SK-N-SH (cell line): Measurements from ENCODE around the gene DENND1A. TPM values are rescaled to one million over a fixed set of nuclear protein-coding genes. Genes with fewer than 3 reads are reported as not detected.

Experiments used
- CTCF ChIA-PET: fragments of 300-600, 350-600 bp; formaldehyde crosslinking; extraction: SDS; loops from one replicate; lab custom pipeline; 2021; lab: Yijun Ruan, JAX
- POLR2A ChIA-PET: fragments of 350-600 bp; sonication (Branson Sonifier 250); formaldehyde crosslinking; extraction: SDS; loops from one replicate; lab custom pipeline; 2020; ENCODE audit warnings: antibody characterized with exemption, inconsistent platforms; lab: Yijun Ruan, JAX
- DNase-seq: peaks from one replicate; pipeline ENCODE4 v3.0.0; 2012
- H2AFZ ChIP-seq: fragments of 200-600 bp; sonication (generic); 2 replicates; pipeline ENCODE4 v1.8.1; 2016; ENCODE audit warnings: antibody characterized with exemption, mild to moderate bottlenecking, low read depth
- H3F3A ChIP-seq: fragments of 200-600 bp; sonication (generic); replicated peaks from 2 replicates; pipeline ENCODE3; 2016; ENCODE audit warnings: antibody characterized with exemption, mild to moderate bottlenecking; ENCODE audit not compliant: insufficient read depth
- H3K27ac ChIP-seq, 2 experiments: fragments of 200-500 bp in 1 of 2; fragments of 200-600 bp in 1 of 2; sonication (Bioruptor generic) in 1 of 2; sonication (generic), shearing (Covaris generic) in 1 of 2; 2 replicates each; pipeline versions ENCODE4 v1.5.1 to v1.6.1; 2014 to 2016; ENCODE audit warnings: low read depth in 2 of 2, inconsistent platforms in 1 of 2, low read length in 1 of 2, mild to moderate bottlenecking in 1 of 2, mixed read lengths in 1 of 2
- H3K27me3 ChIP-seq: fragments of 200-600 bp; sonication (generic), shearing (Covaris generic); 2 replicates; pipeline ENCODE4 v1.6.1; 2016; ENCODE audit warnings: mixed run types; ENCODE audit not compliant: insufficient read depth
- H3K36me3 ChIP-seq, 2 experiments: fragments of 200-500 bp in 1 of 2; fragments of 200-600 bp in 1 of 2; sonication (Bioruptor generic) in 1 of 2; sonication (generic) in 1 of 2; replicated peaks in 1 of 2; 2 replicates each; pipeline versions ENCODE3 to v1.5.1; 2014 to 2016; ENCODE audit warnings: low read length in 1 of 2, mild to moderate bottlenecking in 1 of 2; ENCODE audit not compliant: insufficient read depth in 2 of 2, control insufficient read depth in 1 of 2
- H3K4me1 ChIP-seq, 2 experiments: fragments of 200-500 bp in 1 of 2; fragments of 200-600 bp in 1 of 2; sonication (Bioruptor generic) in 1 of 2; sonication (generic), shearing (Covaris generic) in 1 of 2; 2 replicates each; pipeline versions ENCODE4 v1.5.1 to v1.6.1; 2014 to 2016; ENCODE audit warnings: low read depth in 1 of 2, low read length in 1 of 2, mixed run types in 1 of 2; ENCODE audit not compliant: insufficient read depth in 2 of 2, control insufficient read depth in 1 of 2
- H3K4me2 ChIP-seq: fragments of 200-600 bp; sonication (generic), shearing (Covaris generic); 2 replicates; pipeline ENCODE4 v1.6.1; 2017; ENCODE audit warnings: mixed run types
- H3K4me3 ChIP-seq, 2 experiments: fragments of 200-500 bp in 1 of 2; fragments of 200-600 bp in 1 of 2; sonication (Bioruptor generic) in 1 of 2; sonication (generic), shearing (Covaris generic) in 1 of 2; 2 replicates each; pipeline versions ENCODE4 v1.5.1 to v1.8.1; 2014 to 2016; ENCODE audit warnings: low read depth in 2 of 2, inconsistent platforms in 1 of 2, low read length in 1 of 2, mild to moderate bottlenecking in 1 of 2, mixed read lengths in 1 of 2, moderate library complexity in 1 of 2
- H3K79me2 ChIP-seq: fragments of 200-600 bp; sonication (generic); 2 replicates; pipeline ENCODE4 v1.8.1; 2017; ENCODE audit warnings: mild to moderate bottlenecking; ENCODE audit not compliant: insufficient read depth
- H3K9ac ChIP-seq: fragments of 200-600 bp; sonication (generic); 2 replicates; pipeline ENCODE4 v1.6.1; 2017; ENCODE audit warnings: mixed run types
- H3K9me2 ChIP-seq: fragments of 200-600 bp; sonication (generic); 2 replicates; pipeline ENCODE4 v1.6.1; 2017; ENCODE audit warnings: mixed run types
- H3K9me3 ChIP-seq: fragments of 200-600 bp; sonication (generic); 2 replicates; pipeline ENCODE4 v1.6.1; 2017; ENCODE audit warnings: mixed run types, mild to moderate bottlenecking, moderate library complexity
- H4K20me1 ChIP-seq: fragments of 200-600 bp; sonication (generic); 2 replicates; pipeline ENCODE4 v1.6.1; 2017; ENCODE audit warnings: mild to moderate bottlenecking, mixed run types; ENCODE audit not compliant: insufficient read depth
- GATA2 ChIP-seq: sonication (generic); formaldehyde crosslinking; IDR thresholded peaks from 2 replicates; pipeline ENCODE4 v1.5.0; 2020; ENCODE audit warnings: mild to moderate bottlenecking, missing genetic modification reagents
- MAX ChIP-seq: IDR thresholded peaks from 2 replicates; pipeline ENCODE4 v1.4.0; 2012; ENCODE audit warnings: low read depth
- MEF2A ChIP-seq: IDR thresholded peaks from 2 replicates; pipeline ENCODE4 v1.4.0; 2012; ENCODE audit warnings: low read depth, borderline replicate concordance
- MXI1 ChIP-seq: IDR thresholded peaks from 2 replicates; pipeline ENCODE4 v1.6.1; 2012; ENCODE audit warnings: mild to moderate bottlenecking, low read depth, low read length, improper control_type of control experiment
- REST ChIP-seq: IDR thresholded peaks from 2 replicates; pipeline ENCODE4 v1.6.1; 2012; ENCODE audit warnings: mild to moderate bottlenecking, low read depth, low read length, moderate library complexity
- TEAD4 ChIP-seq: IDR thresholded peaks from 2 replicates; pipeline ENCODE4 v1.4.0; 2012; ENCODE audit warnings: mild to moderate bottlenecking, borderline replicate concordance; ENCODE audit not compliant: insufficient read depth
- YY1 ChIP-seq: IDR thresholded peaks from 2 replicates; pipeline ENCODE4 v1.4.0; 2012; ENCODE audit warnings: low read depth, mild to moderate bottlenecking
- WGBS: methylation state at CpG from one replicate; pipeline ENCODE4 v1.1.6; 2017; ENCODE audit warnings: low lambda C conversion rate; 5-methylcytosine and 5-hydroxymethylcytosine counted together
- polyA plus RNA-seq, 3 experiments: library from polyadenylated mRNA; depleted of rRNA; stranded (reverse); fragments of >200 nt; gene quantifications; 2 replicates each; pipeline ENCODE4 v1.2.3, GENCODE V29; 2012
- TF ChIP-seq, protein P1 (sequence below): fragments of 150-350 bp; IDR thresholded peaks from 2 replicates; pipeline ENCODE4 v1.6.1; 2017; ENCODE audit warnings: antibody characterized with exemption, low read length, low read depth, borderline replicate concordance

DENND1A gene
- polyA plus RNA-seq, 1 of the 3 experiments (the other 2 are of a cell fraction): 25.4 TPM

DNA sequence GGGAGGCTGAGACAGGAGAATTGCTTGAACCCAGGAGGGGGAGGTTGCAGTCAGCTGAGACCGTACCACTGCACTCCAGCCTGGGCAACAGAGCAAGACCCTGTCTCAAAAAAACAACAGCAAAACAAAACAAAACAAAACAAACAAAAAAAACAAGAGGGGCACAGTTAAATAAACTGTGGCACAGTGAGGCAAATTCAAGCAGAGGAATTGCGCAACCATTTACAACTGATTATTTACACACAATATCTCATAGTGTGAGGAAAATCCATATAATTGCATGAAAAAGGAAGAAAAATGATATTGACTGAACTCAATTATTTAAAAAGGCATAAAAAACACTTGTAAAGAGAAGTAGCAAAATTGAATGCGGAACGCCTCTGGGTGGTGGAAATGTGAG lies 412.4 kb downstream of the DENND1A start:
- POLR2A ChIA-PET: no interaction called here
- Histone ChIP-seq H3K27me3 (no peaks in the 10 kb centered on the region), H3K9ac (no peak overlapping the region), H3K9me2 (no peaks in the 10 kb centered on the region), H3K36me3 (no peaks in the 10 kb centered on the region), H3F3A (no peaks in the 10 kb centered on the region), H4K20me1 (no peaks in the 10 kb centered on the region), H2AFZ (no peak overlapping the region), H3K9me3 (no peaks in the 10 kb centered on the region), H3K4me3 (no peak overlapping the region), H3K27ac (no peak overlapping the region), H3K79me2 (no peaks in the 10 kb centered on the region), H3K4me2 (no peak overlapping the region), H3K4me1 (peaks cover 0 to 2% of the 10 kb centered on the region in 2 experiments; a peak in 1 of 4 replicates)
- CTCF ChIA-PET: no interaction called here
- TF ChIP-seq MAX (no peak), YY1 (no peak), TEAD4 (no peak)
- 95% methylated on average over 4 of the region's 4 CpGs for WGBS
- no peak for DNase-seq

GRCh38 chr9:123514766-123515165 lies 415.2 kb downstream of the DENND1A start:
- Histone ChIP-seq H3K27ac (no peak overlapping the region), H2AFZ (no peak overlapping the region), H3K4me1 (peaks cover 0 to 2% of the 10 kb centered on the region in 2 experiments; a peak in 1 of 4 replicates), H3K27me3 (no peaks in the 10 kb centered on the region), H3K9me2 (no peaks in the 10 kb centered on the region), H4K20me1 (no peaks in the 10 kb centered on the region), H3K9me3 (no peaks in the 10 kb centered on the region), H3K9ac (no peak overlapping the region), H3K36me3 (no peaks in the 10 kb centered on the region), H3F3A (no peaks in the 10 kb centered on the region), H3K79me2 (no peaks in the 10 kb centered on the region), H3K4me3 (no peak overlapping the region), H3K4me2 (no peak overlapping the region)
- ChIA-PET POLR2A (no interaction called here), CTCF (no interaction called here)
- TF ChIP-seq GATA2 (CRISPR knock-in tag) (no peak), MXI1 (no peak), YY1 (no peak), MEF2A (no peak), REST (no peak)
- TF ChIP-seq, protein P1, sequence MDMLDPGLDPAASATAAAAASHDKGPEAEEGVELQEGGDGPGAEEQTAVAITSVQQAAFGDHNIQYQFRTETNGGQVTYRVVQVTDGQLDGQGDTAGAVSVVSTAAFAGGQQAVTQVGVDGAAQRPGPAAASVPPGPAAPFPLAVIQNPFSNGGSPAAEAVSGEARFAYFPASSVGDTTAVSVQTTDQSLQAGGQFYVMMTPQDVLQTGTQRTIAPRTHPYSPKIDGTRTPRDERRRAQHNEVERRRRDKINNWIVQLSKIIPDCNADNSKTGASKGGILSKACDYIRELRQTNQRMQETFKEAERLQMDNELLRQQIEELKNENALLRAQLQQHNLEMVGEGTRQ: no peak
- no peak for DNase-seq
- 88% methylated on average over 4 of the region's 4 CpGs for WGBS
